ENCODE results near the gene IGLL1.
A peak's percentile ranks its signal among the peaks of the same experiment; 100 is the strongest.

Gene IGLL1

DNA sequence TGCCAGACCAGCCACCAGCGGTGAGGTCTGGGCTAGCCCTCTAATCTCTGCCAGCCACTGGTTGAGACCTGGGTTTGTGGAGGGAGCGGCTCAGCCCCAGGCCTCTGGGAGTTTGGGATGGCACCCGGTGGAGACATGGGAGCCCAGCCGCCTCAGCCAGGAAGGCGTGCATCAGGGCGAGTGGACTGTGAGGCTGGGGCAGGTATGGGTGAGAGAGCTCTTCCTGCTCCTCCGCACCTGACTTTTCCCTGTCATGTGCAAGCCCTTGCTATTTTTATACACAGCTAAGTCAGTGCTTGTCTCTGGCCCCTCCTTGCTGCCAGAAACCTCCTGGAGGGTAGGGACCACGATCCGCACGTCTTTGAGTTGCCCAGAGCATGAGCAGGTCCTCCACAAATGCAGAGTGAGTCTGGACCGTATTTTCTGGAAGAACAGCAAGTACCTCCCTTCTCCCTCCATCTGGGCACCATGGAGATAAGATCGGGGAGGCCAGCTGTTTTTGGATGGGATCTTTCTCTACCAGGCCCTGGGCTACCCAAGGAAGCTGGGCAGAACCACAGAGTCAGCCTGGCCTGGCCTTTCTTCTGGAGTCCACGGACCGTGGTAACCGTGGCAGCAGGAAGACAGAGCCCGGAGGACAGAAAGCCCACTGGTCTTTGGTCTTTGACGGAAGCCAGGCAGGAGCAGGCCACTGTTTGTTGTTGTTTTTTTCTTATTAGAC lies 53.3 kb downstream of the IGLL1 start:
- peak overlapping the region; percentile 59 to 79 for H2BK12ac ChIP-seq (ENCODE audit: low read length in 2 of 2)
- no peaks in the 10 kb centered on the region for H3K79me1 ChIP-seq (replicated peaks; ENCODE audit: low read length, poor library complexity, severe bottlenecking)
- no peak overlapping the region for H3K14ac ChIP-seq (ENCODE audit: low read length in 2 of 2)
- no peak overlapping the region for H3K9ac ChIP-seq (ENCODE audit: low read length)
- no peak overlapping the region for H3K27ac ChIP-seq (ENCODE audit: low read length, poor library complexity, severe bottlenecking)
- no peak overlapping the region for H4K8ac ChIP-seq (ENCODE audit: low read length)
- H3K18ac ChIP-seq (ENCODE audit: low read depth in 1 of 2, low read length in 2 of 2): peak overlapping the region; percentile 9 to 56
- no peak for DNase-seq
- no peak overlapping the region for H2BK120ac ChIP-seq (ENCODE audit: low read depth, low read length)
- H2AK5ac ChIP-seq (ENCODE audit: low read length, severe bottlenecking): no peak overlapping the region
- H4K91ac ChIP-seq (ENCODE audit: low read length): peak overlapping the region; percentile 92
- 91% methylated on average over 14 of the region's 17 CpGs for WGBS
- H3K9me3 ChIP-seq (ENCODE audit: control insufficient read depth, low read length): no peaks in the 10 kb centered on the region
- no peak overlapping the region for H3K23ac ChIP-seq (ENCODE audit: low read length in 2 of 2)
- no peak overlapping the region for H2BK5ac ChIP-seq (ENCODE audit: low read depth, low read length, poor library complexity, severe bottlenecking)
- H2AFZ ChIP-seq (ENCODE audit: low read depth, low read length): no peak overlapping the region
- peaks cover 11% of the 10 kb centered on the region for H3K4me1 ChIP-seq (ENCODE audit: control insufficient read depth, insufficient read depth, low read depth, low read length)
- H2BK15ac ChIP-seq (ENCODE audit: low read depth, poor library complexity, severe bottlenecking): no peak overlapping the region
- H3K4me2 ChIP-seq (ENCODE audit: low read length, poor library complexity, severe bottlenecking): no peak overlapping the region
- H3K27me3 ChIP-seq (ENCODE audit: control insufficient read depth in 1 of 2, insufficient read depth in 1 of 2, low read length in 2 of 2): peaks cover 27% of the 10 kb centered on the region in 2 experiments
- H3K4me3 ChIP-seq (ENCODE audit: insufficient read depth in 1 of 2, low read depth in 1 of 2, low read length in 2 of 2): no peak overlapping the region
- no peaks in the 10 kb centered on the region for H3K36me3 ChIP-seq (ENCODE audit: control insufficient read depth in 1 of 2, insufficient read depth in 2 of 2, low read depth in 1 of 2, low read length in 2 of 2)
- peak overlapping the region in 1 of 2 experiments; percentile 35 for H3K4ac ChIP-seq (ENCODE audit: low read depth in 1 of 2, low read length in 2 of 2)

DNA sequence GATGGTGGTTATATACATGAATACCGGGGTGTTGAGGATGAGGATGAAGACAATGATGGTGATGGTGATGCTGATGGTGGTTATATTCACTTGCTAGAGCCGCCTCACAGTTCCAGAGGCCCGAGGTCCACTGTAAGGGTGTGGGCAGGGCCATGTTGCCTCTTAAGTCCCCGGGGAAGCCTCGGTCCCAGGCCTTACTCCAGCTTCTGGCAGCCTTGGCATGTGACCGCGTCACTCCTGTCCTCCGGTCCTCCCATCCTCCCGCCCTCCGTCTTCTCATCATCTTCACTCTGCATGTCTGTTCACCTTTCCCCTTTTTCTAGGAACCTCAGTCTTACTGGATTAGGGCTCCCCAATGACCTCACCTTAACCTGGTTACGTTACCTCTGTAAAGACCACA lies 54.6 kb downstream of the IGLL1 start:
- no peak for DNase-seq
- Histone ChIP-seq H4K91ac (ENCODE audit: low read length) (no peak overlapping the region), H3K9me3 (ENCODE audit: control insufficient read depth, low read length) (no peaks in the 10 kb centered on the region), H3K27me3 (ENCODE audit: control insufficient read depth in 1 of 2, insufficient read depth in 1 of 2, low read length in 2 of 2) (peaks cover 17 to 18% of the 10 kb centered on the region in 2 experiments), H2BK12ac (ENCODE audit: low read length in 2 of 2) (peak overlapping the region; percentile 32 to 84), H3K4ac (ENCODE audit: low read depth in 1 of 2, low read length in 2 of 2) (no peak overlapping the region), H2AK5ac (ENCODE audit: low read length, severe bottlenecking) (no peak overlapping the region), H3K79me1 (replicated peaks; ENCODE audit: low read length, poor library complexity, severe bottlenecking) (no peaks in the 10 kb centered on the region), H3K4me1 (ENCODE audit: control insufficient read depth, insufficient read depth, low read depth, low read length) (peaks cover 20% of the 10 kb centered on the region), H2BK5ac (ENCODE audit: low read depth, low read length, poor library complexity, severe bottlenecking) (no peak overlapping the region), H3K18ac (ENCODE audit: low read depth in 1 of 2, low read length in 2 of 2) (no peak overlapping the region), H3K36me3 (ENCODE audit: control insufficient read depth in 1 of 2, insufficient read depth in 2 of 2, low read depth in 1 of 2, low read length in 2 of 2) (no peaks in the 10 kb centered on the region), H3K23ac (ENCODE audit: low read length in 2 of 2) (no peak overlapping the region), H3K9ac (ENCODE audit: low read length) (no peak overlapping the region), H2BK15ac (ENCODE audit: low read depth, poor library complexity, severe bottlenecking) (peak overlapping the region; percentile 40), H3K4me2 (ENCODE audit: low read length, poor library complexity, severe bottlenecking) (no peak overlapping the region), H2BK120ac (ENCODE audit: low read depth, low read length) (no peak overlapping the region), H3K4me3 (ENCODE audit: insufficient read depth in 1 of 2, low read depth in 1 of 2, low read length in 2 of 2) (no peak overlapping the region), H3K27ac (ENCODE audit: low read length, poor library complexity, severe bottlenecking) (no peak overlapping the region), H4K8ac (ENCODE audit: low read length) (no peak overlapping the region), H3K14ac (ENCODE audit: low read length in 2 of 2) (peak overlapping the region in 1 of 2 experiments; percentile 35), H2AFZ (ENCODE audit: low read depth, low read length) (no peak overlapping the region)
- 84% methylated on average over 11 of the region's 11 CpGs for WGBS

DNA sequence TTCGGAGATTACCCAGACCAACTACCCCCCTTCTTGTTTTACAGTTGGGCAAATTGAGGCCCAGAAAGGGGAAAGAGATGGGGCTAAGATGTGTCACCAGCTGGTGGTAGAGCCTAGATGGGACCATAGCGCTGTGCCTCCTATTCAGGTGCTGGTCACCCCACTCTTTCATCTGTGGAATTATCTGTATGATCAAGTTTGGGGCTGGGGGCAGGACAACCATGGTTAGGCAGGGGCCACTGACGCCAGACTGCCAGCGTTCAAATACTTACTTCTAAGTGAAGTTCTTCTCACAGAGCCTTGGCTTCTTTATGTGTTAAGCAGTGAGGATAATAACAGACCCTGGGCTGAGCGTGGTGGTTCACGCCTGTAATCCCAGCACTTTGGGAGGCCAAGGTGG lies 55.9 kb downstream of the IGLL1 start:
- peaks cover 21% of the 10 kb centered on the region for H3K4me1 ChIP-seq (ENCODE audit: control insufficient read depth, insufficient read depth, low read depth, low read length)
- H3K23ac ChIP-seq (ENCODE audit: low read length in 2 of 2): no peak overlapping the region
- DNase-seq: no peak
- H2BK12ac ChIP-seq (ENCODE audit: low read length in 2 of 2): peak overlapping the region; percentile 78 to 100
- peak overlapping the region in 1 of 2 experiments; percentile 73 for H3K18ac ChIP-seq (ENCODE audit: low read depth in 1 of 2, low read length in 2 of 2)
- no peak overlapping the region for H3K4me2 ChIP-seq (ENCODE audit: low read length, poor library complexity, severe bottlenecking)
- H2AK5ac ChIP-seq (ENCODE audit: low read length, severe bottlenecking): no peak overlapping the region
- no peak overlapping the region for H3K27ac ChIP-seq (ENCODE audit: low read length, poor library complexity, severe bottlenecking)
- WGBS: 98% methylated on average over 5 of the region's 6 CpGs
- no peaks in the 10 kb centered on the region for H3K9me3 ChIP-seq (ENCODE audit: control insufficient read depth, low read length)
- H2BK15ac ChIP-seq (ENCODE audit: low read depth, poor library complexity, severe bottlenecking): peak overlapping the region; percentile 15
- H3K4me3 ChIP-seq (ENCODE audit: insufficient read depth in 1 of 2, low read depth in 1 of 2, low read length in 2 of 2): no peak overlapping the region
- H3K4ac ChIP-seq (ENCODE audit: low read depth in 1 of 2, low read length in 2 of 2): peak overlapping the region; percentile 68 to 72
- no peak overlapping the region for H3K9ac ChIP-seq (ENCODE audit: low read length)
- no peaks in the 10 kb centered on the region for H3K36me3 ChIP-seq (ENCODE audit: control insufficient read depth in 1 of 2, insufficient read depth in 2 of 2, low read depth in 1 of 2, low read length in 2 of 2)
- peak overlapping the region in 1 of 2 experiments; percentile 68 for H3K14ac ChIP-seq (ENCODE audit: low read length in 2 of 2)
- no peak overlapping the region for H4K8ac ChIP-seq (ENCODE audit: low read length)
- H2BK120ac ChIP-seq (ENCODE audit: low read depth, low read length): no peak overlapping the region
- H3K79me1 ChIP-seq (replicated peaks; ENCODE audit: low read length, poor library complexity, severe bottlenecking): no peaks in the 10 kb centered on the region
- H4K91ac ChIP-seq (ENCODE audit: low read length): peak overlapping the region; percentile 12
- H3K27me3 ChIP-seq (ENCODE audit: control insufficient read depth in 1 of 2, insufficient read depth in 1 of 2, low read length in 2 of 2): peaks cover 8 to 17% of the 10 kb centered on the region in 2 experiments
- no peak overlapping the region for H2BK5ac ChIP-seq (ENCODE audit: low read depth, low read length, poor library complexity, severe bottlenecking)
- H2AFZ ChIP-seq (ENCODE audit: low read depth, low read length): no peak overlapping the region

DNA sequence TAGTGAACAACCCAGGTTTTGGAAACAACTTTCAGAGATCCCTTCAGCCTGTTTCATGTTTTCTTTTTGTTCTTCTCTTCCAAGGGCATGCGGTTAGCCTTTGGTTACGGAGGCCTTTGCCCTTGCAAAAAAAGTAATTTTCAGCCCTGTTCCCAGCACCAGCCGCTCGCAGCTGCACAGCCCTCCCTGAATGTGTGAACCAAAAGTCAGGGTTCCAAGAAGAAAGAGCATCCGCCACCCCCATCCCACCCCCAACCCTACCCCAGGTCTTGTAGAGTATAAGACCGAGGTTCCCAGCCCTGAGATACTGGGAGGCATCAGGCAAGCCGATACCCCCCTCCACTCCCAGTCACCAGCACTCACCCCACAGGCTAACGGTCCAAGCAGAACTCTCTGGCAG lies 56.4 kb downstream of the IGLL1 start:
- H3K79me1 ChIP-seq (replicated peaks; ENCODE audit: low read length, poor library complexity, severe bottlenecking): no peaks in the 10 kb centered on the region
- H2AFZ ChIP-seq (ENCODE audit: low read depth, low read length): no peak overlapping the region
- 95% methylated on average over 8 of the region's 8 CpGs for WGBS
- peak overlapping the region; percentile 68 to 84 for H3K4ac ChIP-seq (ENCODE audit: low read depth in 1 of 2, low read length in 2 of 2)
- H3K9ac ChIP-seq (ENCODE audit: low read length): no peak overlapping the region
- H2BK120ac ChIP-seq (ENCODE audit: low read depth, low read length): peak overlapping the region; percentile 44
- peak overlapping the region; percentile 15 for H2BK15ac ChIP-seq (ENCODE audit: low read depth, poor library complexity, severe bottlenecking)
- H3K27me3 ChIP-seq (ENCODE audit: control insufficient read depth in 1 of 2, insufficient read depth in 1 of 2, low read length in 2 of 2): peaks cover 4 to 17% of the 10 kb centered on the region in 2 experiments
- H3K14ac ChIP-seq (ENCODE audit: low read length in 2 of 2): peak overlapping the region in 1 of 2 experiments; percentile 95
- no peak for DNase-seq
- H4K91ac ChIP-seq (ENCODE audit: low read length): no peak overlapping the region
- peaks cover 24% of the 10 kb centered on the region for H3K4me1 ChIP-seq (ENCODE audit: control insufficient read depth, insufficient read depth, low read depth, low read length)
- no peaks in the 10 kb centered on the region for H3K9me3 ChIP-seq (ENCODE audit: control insufficient read depth, low read length)
- no peak overlapping the region for H2AK5ac ChIP-seq (ENCODE audit: low read length, severe bottlenecking)
- H3K27ac ChIP-seq (ENCODE audit: low read length, poor library complexity, severe bottlenecking): no peak overlapping the region
- peak overlapping the region; percentile 50 to 73 for H3K18ac ChIP-seq (ENCODE audit: low read depth in 1 of 2, low read length in 2 of 2)
- H3K23ac ChIP-seq (ENCODE audit: low read length in 2 of 2): no peak overlapping the region
- H3K4me2 ChIP-seq (ENCODE audit: low read length, poor library complexity, severe bottlenecking): no peak overlapping the region
- no peak overlapping the region for H4K8ac ChIP-seq (ENCODE audit: low read length)
- H3K4me3 ChIP-seq (ENCODE audit: insufficient read depth in 1 of 2, low read depth in 1 of 2, low read length in 2 of 2): no peak overlapping the region
- H2BK12ac ChIP-seq (ENCODE audit: low read length in 2 of 2): peak overlapping the region; percentile 78 to 100
- H2BK5ac ChIP-seq (ENCODE audit: low read depth, low read length, poor library complexity, severe bottlenecking): no peak overlapping the region
- no peaks in the 10 kb centered on the region for H3K36me3 ChIP-seq (ENCODE audit: control insufficient read depth in 1 of 2, insufficient read depth in 2 of 2, low read depth in 1 of 2, low read length in 2 of 2)
